ENCODE data around the gene OR8G5.

GRCh38 chr11:124274000-124274399 is 17.8 kb downstream of the OR8G5 start:
- TF ChIP-seq CTCF (IDR thresholded peaks at IDR 0.05) (no peak), POLR2A (IDR thresholded peaks at IDR 0.05) (no peak), EP300 (IDR thresholded peaks at IDR 0.05) (no peak)
